ENCODE results near the gene NXPH3.

GRCh38 chr17:49574323-49574781 lies 1.3 kb upstream of the NXPH3 start:
- TF ChIP-seq POLR2A (IDR thresholded peaks at IDR 0.05; ENCODE audit: low read depth, low read length) (no peak), SPI1 (IDR thresholded peaks at IDR 0.05; ENCODE audit: low read depth, low read length) (no peak), POLR2AphosphoS5 (IDR thresholded peaks at IDR 0.05; ENCODE audit: low read depth, low read length) (no peak)

Data from GM12891 (cell line).